ENCODE measurements around the gene KRTAP4-16.
"Not testable (repeated sequence)": the region's sequence is repeated elsewhere in the genome, so short reads cannot be mapped to it uniquely, and the experiment has no call there.

The KRTAP4-16 gene

GRCh38 chr17:41063449-41063848 is 38.6 kb downstream of the KRTAP4-16 start:
- TF ChIP-seq, protein P1, sequence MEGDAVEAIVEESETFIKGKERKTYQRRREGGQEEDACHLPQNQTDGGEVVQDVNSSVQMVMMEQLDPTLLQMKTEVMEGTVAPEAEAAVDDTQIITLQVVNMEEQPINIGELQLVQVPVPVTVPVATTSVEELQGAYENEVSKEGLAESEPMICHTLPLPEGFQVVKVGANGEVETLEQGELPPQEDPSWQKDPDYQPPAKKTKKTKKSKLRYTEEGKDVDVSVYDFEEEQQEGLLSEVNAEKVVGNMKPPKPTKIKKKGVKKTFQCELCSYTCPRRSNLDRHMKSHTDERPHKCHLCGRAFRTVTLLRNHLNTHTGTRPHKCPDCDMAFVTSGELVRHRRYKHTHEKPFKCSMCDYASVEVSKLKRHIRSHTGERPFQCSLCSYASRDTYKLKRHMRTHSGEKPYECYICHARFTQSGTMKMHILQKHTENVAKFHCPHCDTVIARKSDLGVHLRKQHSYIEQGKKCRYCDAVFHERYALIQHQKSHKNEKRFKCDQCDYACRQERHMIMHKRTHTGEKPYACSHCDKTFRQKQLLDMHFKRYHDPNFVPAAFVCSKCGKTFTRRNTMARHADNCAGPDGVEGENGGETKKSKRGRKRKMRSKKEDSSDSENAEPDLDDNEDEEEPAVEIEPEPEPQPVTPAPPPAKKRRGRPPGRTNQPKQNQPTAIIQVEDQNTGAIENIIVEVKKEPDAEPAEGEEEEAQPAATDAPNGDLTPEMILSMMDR (IDR thresholded peaks at IDR 0.05; ENCODE audit: low read depth, low read length, missing control alignments), result no peak
- no peak overlapping the region for H3K4me3 ChIP-seq (replicated peaks; ENCODE audit: low read depth, low read length)
- peak; percentile 66 for DNase-seq (ENCODE audit: extremely low read depth, low read depth)

DNA sequence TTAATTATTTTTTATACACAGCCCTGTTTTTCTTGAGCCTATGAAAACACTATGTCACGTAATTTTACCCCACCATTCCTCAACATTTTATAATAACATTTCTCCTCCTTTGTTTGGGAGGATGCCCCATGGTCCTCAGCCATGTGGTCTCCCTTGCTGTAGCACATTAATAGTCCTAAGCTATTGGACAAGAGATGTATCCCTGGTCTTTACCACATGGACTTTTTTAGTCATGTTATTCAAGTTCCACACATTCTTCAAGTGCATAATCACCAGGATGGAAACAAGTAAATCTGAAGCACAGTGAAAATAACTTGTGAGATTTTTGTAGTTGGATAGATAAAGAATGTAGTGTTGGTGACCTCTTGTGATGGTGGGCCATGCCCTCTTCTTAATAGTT is 40.0 kb downstream of the KRTAP4-16 start:
- DNase-seq (ENCODE audit: extremely low read depth, low read depth), result peak; percentile 94
- TF ChIP-seq, protein P1 (IDR thresholded peaks at IDR 0.05; ENCODE audit: low read depth, low read length, missing control alignments), result no peak
- no peak overlapping the region for H3K4me3 ChIP-seq (replicated peaks; ENCODE audit: low read depth, low read length)

GRCh38 chr17:41060052-41060604 is 41.9 kb downstream of the KRTAP4-16 start, which contains the start of gene KRTAP2-3:
Gene KRTAP2-3, minus strand, starts transcription at chr17:41060114. Its CDS starts 64 bp downstream, at chr17:41060050.
- TF ChIP-seq, protein P1 (IDR thresholded peaks at IDR 0.05; ENCODE audit: low read depth, low read length, missing control alignments), result no peak
- peak; percentile 78 for DNase-seq (ENCODE audit: extremely low read depth, low read depth)
- no peak within 1 kb of the TSS for H3K4me3 ChIP-seq (replicated peaks; ENCODE audit: low read depth, low read length)

GRCh38 chr17:41059276-41060051 is 42.5 kb downstream of the KRTAP4-16 start:
- not testable (repeated sequence) for H3K4me3 ChIP-seq (replicated peaks; ENCODE audit: low read depth, low read length)
- DNase-seq (ENCODE audit: extremely low read depth, low read depth), result peak; percentile 52

GRCh38 chr17:41058741-41059140 is 43.3 kb downstream of the KRTAP4-16 start:
- TF ChIP-seq, protein P1 (IDR thresholded peaks at IDR 0.05; ENCODE audit: low read depth, low read length, missing control alignments), result no peak
- DNase-seq (ENCODE audit: extremely low read depth, low read depth), result no peak
- no peak overlapping the region for H3K4me3 ChIP-seq (replicated peaks; ENCODE audit: low read depth, low read length)

DNA sequence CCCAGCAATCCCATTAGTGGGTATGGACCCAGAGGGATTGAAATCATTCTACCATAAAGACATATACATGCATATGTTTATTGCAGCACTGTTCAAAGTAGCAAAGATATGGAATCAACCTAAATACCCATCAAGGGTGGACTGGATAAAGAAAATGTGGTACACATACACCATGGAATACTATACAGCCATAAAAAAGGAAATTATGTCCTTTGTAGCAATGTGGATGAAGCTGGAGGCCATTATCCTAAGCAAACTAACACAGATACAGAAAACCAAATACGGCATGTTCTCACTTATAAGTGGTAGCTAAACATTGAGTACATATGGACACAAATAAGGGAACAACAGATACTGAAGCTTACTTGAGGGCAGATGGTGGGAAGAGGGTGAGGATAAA is 44.5 kb downstream of the KRTAP4-16 start:
- TF ChIP-seq, protein P1 (IDR thresholded peaks at IDR 0.05; ENCODE audit: low read depth, low read length, missing control alignments), result no peak
- no peak overlapping the region for H3K4me3 ChIP-seq (replicated peaks; ENCODE audit: low read depth, low read length)
- DNase-seq (ENCODE audit: extremely low read depth, low read depth), result no peak

GRCh38 chr17:41055130-41055529 is 46.9 kb downstream of the KRTAP4-16 start, which contains the start of gene KRTAP2-2:
Gene KRTAP2-2, minus strand, starts transcription at chr17:41055230. Its CDS starts 19 bp downstream, at chr17:41055211.
- not testable (repeated sequence) for H3K4me3 ChIP-seq (replicated peaks; ENCODE audit: low read depth, low read length); DNase-seq (ENCODE audit: extremely low read depth, low read depth)

- not testable (repeated sequence) for DNase-seq (ENCODE audit: extremely low read depth, low read depth); H3K4me3 ChIP-seq (replicated peaks; ENCODE audit: low read depth, low read length)
Measured at GRCh38 chr17:41054556-41054955, 47.5 kb downstream of the KRTAP4-16 start.
